HEK293T (cell line): Measurements from ENCODE around the gene RRBP1.

Experiments used
- CTCF ChIA-PET: fragments of 350-600 bp; formaldehyde crosslinking; extraction: SDS; loops from one replicate; lab custom pipeline; 2021; ENCODE audit warnings: antibody characterized with exemption, inconsistent platforms; lab: Yijun Ruan, JAX
- POLR2A ChIA-PET: fragments of 350-600 bp; formaldehyde crosslinking; extraction: SDS; loops from one replicate; lab custom pipeline; 2020; ENCODE audit warnings: antibody characterized with exemption, inconsistent platforms; lab: Yijun Ruan, JAX
- DNase-seq: peaks from one replicate; pipeline ENCODE4 v3.0.0; 2012; ENCODE audit warnings: mixed read lengths; ENCODE audit errors: extremely low spot score
- ARNT ChIP-seq: fragments of 450-650 bp; IDR thresholded peaks from 2 replicates; pipeline ENCODE4 v1.6.1; 2017; ENCODE audit warnings: mild to moderate bottlenecking
- BHLHE40 ChIP-seq: fragments of 450-650 bp; IDR thresholded peaks from 2 replicates; pipeline ENCODE4 v1.6.1; 2016; ENCODE audit warnings: mild to moderate bottlenecking, moderate library complexity, borderline replicate concordance
- CTBP1 ChIP-seq: fragments of 450-650 bp; IDR thresholded peaks from 2 replicates; pipeline ENCODE4 v1.6.1; 2016; ENCODE audit warnings: borderline replicate concordance
- ELF4 ChIP-seq: fragments of 450-650 bp; IDR thresholded peaks from 2 replicates; pipeline ENCODE4 v1.6.1; 2017; ENCODE audit warnings: antibody characterized with exemption
- FOXA1 ChIP-seq: fragments of 450-650 bp; IDR thresholded peaks from 2 replicates; pipeline ENCODE4 v1.6.1; 2016; ENCODE audit warnings: mild to moderate bottlenecking
- FOXK2 ChIP-seq: fragments of 450-650 bp; IDR thresholded peaks from 2 replicates; pipeline ENCODE4 v1.6.1; 2016; ENCODE audit warnings: mild to moderate bottlenecking
- FOXM1 ChIP-seq: fragments of 450-650 bp; IDR thresholded peaks from 2 replicates; pipeline ENCODE4 v1.6.1; 2017; ENCODE audit warnings: mild to moderate bottlenecking, borderline replicate concordance
- HDGF ChIP-seq: fragments of 450-650 bp; IDR thresholded peaks from 2 replicates; pipeline ENCODE4 v1.6.1; 2017; ENCODE audit warnings: antibody characterized with exemption, borderline replicate concordance
- L3MBTL2 ChIP-seq: fragments of 450-650 bp; conservative IDR thresholded peaks from 2 replicates; pipeline ENCODE4 v1.6.1; 2016; ENCODE audit warnings: mild to moderate bottlenecking
- LEF1 ChIP-seq: fragments of 450-650 bp; IDR thresholded peaks from 2 replicates; pipeline ENCODE4 v1.6.1; 2017; ENCODE audit warnings: mild to moderate bottlenecking, borderline replicate concordance
- NFRKB ChIP-seq: fragments of 450-650 bp; IDR thresholded peaks from 2 replicates; pipeline ENCODE4 v1.6.1; 2016; ENCODE audit warnings: mild to moderate bottlenecking, moderate library complexity
- SP1 ChIP-seq: fragments of 450-650 bp; IDR thresholded peaks from 2 replicates; pipeline ENCODE4 v1.6.1; 2017
- SUZ12 ChIP-seq: fragments of 450-650 bp; IDR thresholded peaks from 2 replicates; pipeline ENCODE4 v1.6.1; 2016; ENCODE audit warnings: mild to moderate bottlenecking
- TARDBP ChIP-seq: fragments of 450-650 bp; IDR thresholded peaks from 2 replicates; pipeline ENCODE4 v1.6.1; 2016
- ZNF384 ChIP-seq: fragments of 450-650 bp; IDR thresholded peaks from 2 replicates; pipeline ENCODE4 v1.6.1; 2016
- TF ChIP-seq, protein P1 (sequence below): fragments of 450-650 bp; IDR thresholded peaks from 2 replicates; pipeline ENCODE4 v1.6.1; 2016

Gene RRBP1

DNA sequence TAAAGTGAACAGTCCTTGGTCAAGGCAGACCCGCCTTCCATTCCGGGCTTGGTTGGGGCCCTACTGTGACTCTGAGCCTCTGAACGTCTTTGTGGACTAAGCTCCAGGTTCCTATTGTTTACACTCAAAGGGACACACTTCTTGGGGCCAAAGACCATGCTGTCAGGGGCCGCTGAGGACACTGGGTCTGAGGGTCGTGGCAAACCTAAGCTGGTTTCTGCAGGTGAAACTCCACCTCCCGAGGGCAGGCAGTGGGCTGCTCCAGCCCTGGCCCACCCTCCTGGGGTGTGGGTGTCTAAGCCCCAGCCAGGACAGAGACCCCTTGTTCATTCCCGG is 69.1 kb downstream of the RRBP1 start:
- TF ChIP-seq HDGF (no peak), SUZ12 (no peak)
- no peak for DNase-seq
- ChIA-PET POLR2A (interaction anchor here (3.1 kb wide), 1 partner anchor 43 kb away, joined by 11 read pairs; the partner anchor contains the start of gene DSTN), CTCF (interaction anchor here (1.0 kb wide), 1 partner anchor 100 kb away, joined by 5 read pairs; no protein-coding TSS in a partner anchor)

DNA sequence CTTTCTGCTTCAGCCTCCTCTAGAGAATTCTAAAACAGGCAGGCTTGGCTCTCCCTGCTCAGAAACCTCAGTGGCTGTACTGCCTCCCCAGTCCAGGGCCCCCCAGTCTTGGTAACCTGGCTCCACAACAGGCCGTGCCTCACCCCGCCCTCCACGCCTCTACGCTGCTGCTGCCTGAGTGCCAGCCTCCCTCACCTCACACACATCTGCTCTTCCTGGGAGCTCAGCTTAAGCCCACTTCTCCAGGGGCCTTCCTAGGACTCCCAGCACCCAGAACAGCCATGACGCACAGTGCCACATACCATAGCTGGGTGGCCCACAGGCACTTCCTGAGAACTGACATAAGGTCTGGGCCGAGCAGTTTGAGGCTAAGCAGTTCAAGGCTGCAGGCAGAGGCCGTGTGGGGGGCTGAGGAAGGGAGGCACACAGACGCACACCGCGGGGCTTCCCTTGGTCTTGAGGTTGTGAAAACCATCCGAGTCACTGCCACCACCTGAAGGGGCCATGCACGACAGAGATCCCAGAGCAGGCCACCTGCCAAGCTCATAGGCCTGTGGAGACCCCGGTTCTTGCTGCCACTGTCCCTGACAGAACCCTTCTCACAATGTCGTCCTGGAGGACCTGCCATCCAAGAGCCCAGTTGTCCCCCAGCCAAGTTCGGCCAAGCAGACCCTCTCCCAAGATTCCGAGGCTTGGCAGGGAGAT is 69.6 kb downstream of the RRBP1 start:
- TF ChIP-seq ELF4 = no peak
- no peak for TF ChIP-seq NFRKB
- TF ChIP-seq FOXK2 = no peak
- no peak for TF ChIP-seq SUZ12
- TF ChIP-seq FOXM1 = no peak
- no peak for TF ChIP-seq HDGF
- TF ChIP-seq FOXA1 = no peak
- no peak for TF ChIP-seq ZNF384
- no peak for TF ChIP-seq L3MBTL2
- TF ChIP-seq TARDBP = no peak
- no peak for TF ChIP-seq ARNT
- TF ChIP-seq, protein P1, sequence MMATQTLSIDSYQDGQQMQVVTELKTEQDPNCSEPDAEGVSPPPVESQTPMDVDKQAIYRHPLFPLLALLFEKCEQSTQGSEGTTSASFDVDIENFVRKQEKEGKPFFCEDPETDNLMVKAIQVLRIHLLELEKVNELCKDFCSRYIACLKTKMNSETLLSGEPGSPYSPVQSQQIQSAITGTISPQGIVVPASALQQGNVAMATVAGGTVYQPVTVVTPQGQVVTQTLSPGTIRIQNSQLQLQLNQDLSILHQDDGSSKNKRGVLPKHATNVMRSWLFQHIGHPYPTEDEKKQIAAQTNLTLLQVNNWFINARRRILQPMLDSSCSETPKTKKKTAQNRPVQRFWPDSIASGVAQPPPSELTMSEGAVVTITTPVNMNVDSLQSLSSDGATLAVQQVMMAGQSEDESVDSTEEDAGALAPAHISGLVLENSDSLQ = no peak
- TF ChIP-seq SP1 = no peak
- TF ChIP-seq BHLHE40 = no peak
- TF ChIP-seq LEF1 = no peak
- no peak for TF ChIP-seq CTBP1
- POLR2A ChIA-PET = interaction anchor here (3.1 kb wide), 1 partner anchor 42 kb away, joined by 11 read pairs; the partner anchor contains the start of gene DSTN
- no peak for DNase-seq
- CTCF ChIA-PET = interaction anchor here (1.0 kb wide), 1 partner anchor 99 kb away, joined by 5 read pairs; no protein-coding TSS in a partner anchor

DNA sequence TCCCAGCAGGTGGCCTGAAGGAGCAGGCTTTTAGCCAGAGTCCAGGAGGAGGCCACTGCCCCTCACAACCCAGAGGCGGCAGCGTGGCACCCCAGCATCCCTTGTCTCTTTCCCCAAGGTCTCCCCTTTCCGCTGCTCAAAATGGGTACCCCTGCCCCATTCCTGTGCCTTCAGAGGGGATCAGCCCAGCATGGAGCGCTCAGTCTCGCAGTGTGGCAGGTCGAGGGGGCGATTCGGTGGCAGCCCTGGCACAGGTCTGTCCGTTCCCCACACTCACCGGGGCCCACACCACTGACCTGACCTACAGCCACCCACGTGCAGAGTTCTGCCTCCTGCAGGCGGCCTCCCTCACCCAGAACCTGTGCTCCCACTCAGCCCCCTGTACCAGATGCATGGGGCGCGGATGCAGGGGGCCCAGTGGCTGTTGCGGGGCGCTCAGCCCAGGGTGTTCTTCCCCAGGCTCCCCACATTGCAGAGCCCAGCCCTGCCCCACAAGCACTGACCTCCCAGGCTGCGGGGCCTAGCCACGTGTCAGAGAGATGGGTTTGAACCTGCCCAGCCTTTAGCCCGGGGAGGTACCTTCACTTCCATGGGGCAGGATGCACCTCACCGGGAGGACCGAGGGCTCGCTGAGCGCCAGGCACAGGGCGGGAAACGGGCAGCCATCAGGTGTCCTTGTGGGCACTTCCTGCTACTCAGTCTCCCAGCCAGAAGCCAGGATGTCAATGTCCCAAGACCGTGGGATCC is 70.3 kb downstream of the RRBP1 start:
- DNase-seq = no peak
- POLR2A ChIA-PET = no interaction called here
- no peak for TF ChIP-seq FOXA1
- no peak for TF ChIP-seq LEF1
- TF ChIP-seq FOXM1 = no peak
- TF ChIP-seq L3MBTL2 = no peak
- no peak for TF ChIP-seq ZNF384
- TF ChIP-seq CTBP1 = no peak
- no peak for TF ChIP-seq SUZ12
- TF ChIP-seq TARDBP = no peak
- no peak for TF ChIP-seq FOXK2
- TF ChIP-seq BHLHE40 = no peak
- TF ChIP-seq, protein P1 = no peak
- TF ChIP-seq SP1 = no peak
- TF ChIP-seq NFRKB = no peak
- no peak for TF ChIP-seq HDGF
- no peak for TF ChIP-seq ARNT
- CTCF ChIA-PET = no interaction called here

DNA sequence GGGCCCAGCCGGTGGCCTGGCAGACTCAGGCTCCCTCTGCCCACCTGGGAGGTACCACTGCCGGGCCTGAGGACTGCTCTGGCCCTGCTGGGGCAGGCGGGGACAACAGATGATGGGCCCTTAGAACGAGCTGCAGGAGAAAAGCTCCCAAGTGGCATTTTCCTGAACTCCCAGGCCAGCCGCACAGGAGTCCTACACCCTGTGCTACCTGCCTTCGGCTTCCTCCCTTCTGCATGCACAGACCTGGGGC is 70.8 kb downstream of the RRBP1 start:
- CTCF ChIA-PET = no interaction called here
- no peak for TF ChIP-seq TARDBP
- no peak for TF ChIP-seq FOXM1
- no peak for TF ChIP-seq HDGF
- TF ChIP-seq ARNT = no peak
- no peak for TF ChIP-seq SUZ12
- TF ChIP-seq ZNF384 = no peak
- no peak for TF ChIP-seq FOXK2
- no peak for TF ChIP-seq ELF4
- TF ChIP-seq L3MBTL2 = no peak
- no peak for TF ChIP-seq FOXA1
- TF ChIP-seq LEF1 = no peak
- TF ChIP-seq CTBP1 = no peak
- TF ChIP-seq BHLHE40 = no peak
- TF ChIP-seq NFRKB = no peak
- TF ChIP-seq, protein P1 = no peak
- POLR2A ChIA-PET = no interaction called here
- DNase-seq = no peak

DNA sequence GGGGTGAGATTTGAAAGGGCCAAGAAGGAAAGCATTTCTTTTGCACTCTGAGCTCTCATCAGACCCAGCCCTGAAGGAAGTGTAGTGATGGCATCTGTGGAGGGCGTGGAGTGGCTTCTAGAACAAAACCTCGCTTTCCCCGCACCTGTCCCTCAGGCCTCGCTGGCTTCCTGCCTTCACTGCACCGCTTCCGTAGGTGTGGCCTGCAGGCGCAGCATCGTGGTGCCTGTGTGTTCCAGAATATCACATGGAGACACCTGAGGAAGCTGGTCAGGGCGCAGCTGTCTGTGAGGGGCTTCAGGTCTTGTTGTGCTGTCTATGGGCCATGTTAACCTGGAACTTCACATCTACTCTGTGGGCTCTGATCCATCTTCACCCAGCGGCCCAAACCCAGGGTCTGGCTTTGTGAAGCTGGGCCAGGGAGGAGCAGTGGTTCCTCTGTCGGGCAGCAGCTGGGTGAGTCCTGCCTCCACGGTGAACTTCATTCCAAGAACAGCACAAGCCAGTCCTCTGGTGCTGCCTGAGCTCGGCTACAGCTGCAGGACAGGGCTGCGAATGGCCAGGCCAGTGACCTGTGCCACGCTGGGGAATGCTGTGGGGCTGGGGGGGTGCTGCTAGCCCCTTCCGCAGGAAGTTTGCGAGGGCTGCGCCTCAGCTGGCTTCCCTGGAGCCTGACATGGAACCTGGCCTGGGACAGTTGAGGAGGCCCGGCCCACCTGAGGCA is 71.3 kb downstream of the RRBP1 start:
- TF ChIP-seq SUZ12 = no peak
- no peak for TF ChIP-seq LEF1
- no peak for TF ChIP-seq CTBP1
- no peak for TF ChIP-seq FOXK2
- TF ChIP-seq L3MBTL2 = no peak
- no peak for TF ChIP-seq ARNT
- DNase-seq = no peak
- ChIA-PET CTCF (no interaction called here), POLR2A (interaction anchor here (0.9 to 1.0 kb wide), 2 partner anchors 40 to 41 kb away, joined by 3 to 4 read pairs; partner anchors contain the start of gene DSTN)
